HG02852 (cell line): ENCODE measurements around the gene MCFD2.
"Not testable (repeated sequence)": the region's sequence is repeated elsewhere in the genome, so short reads cannot be mapped to it uniquely, and the experiment has no call there.

ENCODE experiments used
- ATAC-seq: cut with Tn5 transposase; IDR thresholded peaks from one replicate; pipeline ENCODE4 v1.9.1; 2021; ENCODE audit warnings: mild to moderate bottlenecking, moderate library complexity; ENCODE audit not compliant: unreplicated experiment

MCFD2 gene

GRCh38 chr2:46904908-46905678 is 10.5 kb downstream of the MCFD2 start:
- not testable (repeated sequence) for ATAC-seq

- not testable (repeated sequence) for ATAC-seq
These were observed 12.6 kb downstream of the MCFD2 start for GRCh38 chr2:46902980-46903379.

DNA sequence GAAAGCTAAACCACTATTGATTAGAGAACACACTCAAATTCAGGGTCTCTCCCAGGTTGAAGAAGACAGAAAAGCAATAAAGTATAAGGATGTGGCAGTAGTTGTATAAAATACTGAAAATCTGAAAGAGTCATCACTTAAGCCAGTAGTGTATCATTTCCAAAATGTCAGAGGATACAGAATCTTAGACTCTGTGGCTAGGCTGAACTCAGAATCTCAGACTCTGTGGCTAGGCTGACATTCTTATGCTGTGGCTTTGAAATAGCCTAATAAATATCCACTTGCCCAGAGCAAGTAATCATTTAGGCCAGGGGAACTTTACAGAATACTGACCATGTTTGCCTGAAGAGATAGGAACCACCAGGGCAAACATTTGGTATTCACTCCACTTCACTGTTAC is 13.1 kb downstream of the MCFD2 start:
- ATAC-seq = no peak

DNA sequence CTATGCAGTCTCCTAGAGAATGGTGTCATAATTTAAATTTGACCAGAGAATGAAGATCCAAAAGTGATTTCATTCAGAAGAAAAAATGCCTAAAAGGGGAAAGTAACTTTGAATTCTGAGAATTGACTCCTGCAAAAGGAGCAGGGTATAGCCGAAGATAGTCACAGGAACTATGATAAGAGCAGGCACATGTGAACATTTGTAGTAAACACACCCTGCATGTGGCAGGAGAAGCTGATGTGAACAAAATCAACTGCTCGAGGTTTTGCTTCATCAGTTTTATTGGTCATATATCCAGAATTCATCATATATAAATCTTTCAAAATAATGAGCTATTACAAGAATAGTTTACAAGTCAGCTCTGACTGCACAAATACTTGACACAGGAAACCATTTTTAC is 14.0 kb downstream of the MCFD2 start:
- no peak for ATAC-seq

DNA sequence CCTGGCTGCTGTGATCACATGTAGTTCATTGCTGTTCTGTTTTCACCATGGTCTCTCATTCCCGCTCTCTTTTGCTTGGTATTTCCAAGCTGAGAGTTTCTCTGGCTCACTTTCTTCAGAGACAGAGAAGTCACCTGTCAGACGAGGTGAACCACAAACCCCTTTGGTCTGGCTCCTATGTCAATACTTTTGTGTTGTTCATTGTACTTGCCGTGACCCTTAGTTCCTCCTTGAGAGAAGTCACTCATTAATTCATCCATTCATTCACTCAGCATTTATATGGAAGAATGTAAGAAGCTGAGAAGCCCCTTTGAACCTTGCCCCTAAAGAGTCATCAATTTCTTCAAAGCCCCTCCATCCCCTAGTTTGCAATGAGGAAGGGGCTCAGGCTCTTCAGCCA is 15.2 kb downstream of the MCFD2 start:
- no peak for ATAC-seq

DNA sequence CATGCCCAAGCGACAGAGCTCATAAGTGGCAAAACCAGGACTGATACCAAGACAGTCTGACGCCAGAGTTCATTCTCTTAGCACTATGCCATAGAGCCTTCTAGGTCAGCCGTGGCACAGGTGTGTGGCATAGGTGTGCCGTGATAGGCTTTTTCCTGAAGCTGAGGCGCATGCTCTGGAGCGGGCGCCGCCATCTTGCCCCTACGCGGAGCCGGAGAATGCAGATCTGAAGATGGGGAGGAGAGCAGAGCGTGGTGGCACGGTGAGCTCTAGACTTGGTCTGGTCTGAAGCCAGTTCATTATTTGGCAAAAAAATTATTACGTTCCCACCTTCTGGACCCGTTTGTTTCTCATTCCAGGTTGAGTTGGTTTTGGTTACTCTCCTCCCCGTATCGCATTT is 16.6 kb downstream of the MCFD2 start:
- no peak for ATAC-seq

- no peak for ATAC-seq
These were observed 17.6 kb downstream of the MCFD2 start for GRCh38 chr2:46898024-46898423.

DNA sequence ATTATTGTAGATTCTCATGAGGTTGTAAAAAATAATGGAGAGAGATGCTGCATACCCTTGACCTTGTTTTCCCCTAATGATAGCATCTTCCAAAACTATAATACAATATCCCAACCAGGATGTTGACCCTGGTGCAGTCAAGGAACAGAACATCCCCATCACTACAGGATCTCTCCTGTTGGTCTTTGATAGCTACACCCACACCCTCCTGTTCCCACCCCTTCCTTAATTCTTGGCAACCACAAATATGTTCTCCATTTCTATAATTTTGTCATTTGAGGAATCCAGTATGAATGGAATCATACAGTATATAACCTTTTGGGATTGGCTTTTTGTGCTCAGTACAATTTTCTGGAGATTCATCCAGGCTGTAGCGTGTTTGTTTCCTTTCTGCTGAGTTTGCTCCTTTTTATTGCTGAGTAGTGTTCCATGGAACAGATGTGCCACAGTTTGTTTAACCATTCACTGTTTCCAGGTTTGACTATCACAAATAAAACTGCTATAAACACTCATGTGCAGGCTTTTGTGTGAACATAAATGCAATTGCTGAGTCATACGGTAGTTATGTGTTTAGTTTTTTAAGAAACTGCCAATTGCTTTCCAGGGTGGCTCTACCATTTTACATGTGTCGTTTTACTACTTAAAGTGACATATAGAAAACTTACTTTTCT is 22.2 kb downstream of the MCFD2 start:
- ATAC-seq = no peak

GRCh38 chr2:46891956-46892553 is 23.6 kb downstream of the MCFD2 start:
- ATAC-seq = no peak

GRCh38 chr2:46888421-46888952 is 27.1 kb downstream of the MCFD2 start:
- no peak for ATAC-seq

- ATAC-seq = no peak
These were observed 28.3 kb downstream of the MCFD2 start for GRCh38 chr2:46887028-46887885.

- ATAC-seq = no peak
These were observed 29.2 kb downstream of the MCFD2 start for GRCh38 chr2:46886268-46887027.

GRCh38 chr2:46885376-46885775 is 30.2 kb downstream of the MCFD2 start:
- ATAC-seq = no peak

GRCh38 chr2:46879511-46879910 is 36.1 kb downstream of the MCFD2 start:
- no peak for ATAC-seq

GRCh38 chr2:46878886-46879285 is 36.7 kb downstream of the MCFD2 start:
- ATAC-seq = no peak

GRCh38 chr2:46878240-46878877 is 37.2 kb downstream of the MCFD2 start:
- no peak for ATAC-seq

DNA sequence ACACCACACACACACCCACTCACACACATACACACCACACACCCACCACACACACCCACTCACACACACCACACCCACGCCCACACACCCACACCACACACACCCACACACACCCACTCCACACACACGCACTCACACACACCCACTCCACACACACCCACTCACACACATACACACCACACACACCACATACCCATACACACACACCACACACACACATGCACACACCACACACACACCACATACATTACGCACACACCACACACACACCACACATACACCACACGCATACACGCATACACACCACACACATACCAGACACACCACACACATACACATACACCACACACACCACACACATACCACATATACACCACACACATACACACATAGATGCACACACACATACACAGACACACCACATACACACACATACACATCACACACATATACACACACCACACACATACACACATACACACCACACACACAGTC is 37.9 kb downstream of the MCFD2 start:
- ATAC-seq = no peak

GRCh38 chr2:46876741-46877384 is 38.7 kb downstream of the MCFD2 start:
- no peak for ATAC-seq
